Gastrocnemius medialis (tissue), 4 donors: Measurements from ENCODE around the gene COL6A5.

Experiments used
- POLR2A ChIP-seq, 2 donors: fragments of 450-650 bp; IDR thresholded peaks; one replicate each; pipeline ENCODE4 v1.6.1; 2017; ENCODE audit warnings: antibody characterized with exemption in 2 of 2, mild to moderate bottlenecking in 2 of 2, moderate library complexity in 2 of 2
- TF ChIP-seq, protein P1 (sequence below), 5 experiments: fragments of 450-650 bp in 3 of 5; fragments of 200-600 bp in 2 of 5; sonication (generic) in 2 of 5; IDR thresholded peaks in 4 of 5; conservative IDR thresholded peaks in 1 of 5; 1 replicate in 4 of 5; 2 replicates in 1 of 5; pipeline ENCODE4 v1.5.1; 2016 to 2019; ENCODE audit warnings: antibody characterized with exemption in 5 of 5, mild to moderate bottlenecking in 3 of 5, moderate library complexity in 3 of 5

DNA sequence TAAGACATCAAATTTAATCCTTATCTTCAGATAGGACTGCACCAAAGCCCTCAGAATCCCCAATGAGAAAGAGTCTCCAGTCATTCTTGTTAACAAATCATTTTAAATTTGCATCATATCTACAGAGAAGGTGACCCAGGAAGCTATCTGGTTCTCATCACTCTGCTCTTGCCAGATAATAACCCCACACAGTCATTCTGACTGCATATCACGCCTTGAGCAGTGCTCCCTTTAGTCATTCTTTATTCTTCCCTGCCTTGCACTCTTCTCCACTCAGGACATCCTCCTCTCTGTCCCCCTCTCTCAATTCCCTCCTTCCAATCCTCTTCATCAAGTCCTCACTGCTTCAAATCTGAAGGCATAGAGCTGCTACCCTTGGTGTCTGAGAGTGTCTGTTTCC, 87.8 kb downstream of the COL6A5 start:
- TF ChIP-seq, protein P1, sequence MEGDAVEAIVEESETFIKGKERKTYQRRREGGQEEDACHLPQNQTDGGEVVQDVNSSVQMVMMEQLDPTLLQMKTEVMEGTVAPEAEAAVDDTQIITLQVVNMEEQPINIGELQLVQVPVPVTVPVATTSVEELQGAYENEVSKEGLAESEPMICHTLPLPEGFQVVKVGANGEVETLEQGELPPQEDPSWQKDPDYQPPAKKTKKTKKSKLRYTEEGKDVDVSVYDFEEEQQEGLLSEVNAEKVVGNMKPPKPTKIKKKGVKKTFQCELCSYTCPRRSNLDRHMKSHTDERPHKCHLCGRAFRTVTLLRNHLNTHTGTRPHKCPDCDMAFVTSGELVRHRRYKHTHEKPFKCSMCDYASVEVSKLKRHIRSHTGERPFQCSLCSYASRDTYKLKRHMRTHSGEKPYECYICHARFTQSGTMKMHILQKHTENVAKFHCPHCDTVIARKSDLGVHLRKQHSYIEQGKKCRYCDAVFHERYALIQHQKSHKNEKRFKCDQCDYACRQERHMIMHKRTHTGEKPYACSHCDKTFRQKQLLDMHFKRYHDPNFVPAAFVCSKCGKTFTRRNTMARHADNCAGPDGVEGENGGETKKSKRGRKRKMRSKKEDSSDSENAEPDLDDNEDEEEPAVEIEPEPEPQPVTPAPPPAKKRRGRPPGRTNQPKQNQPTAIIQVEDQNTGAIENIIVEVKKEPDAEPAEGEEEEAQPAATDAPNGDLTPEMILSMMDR (IDR thresholded peaks at IDR 0.05 in 4 of 5, conservative IDR thresholded peaks at IDR 0.05 in 1 of 5), result no peak
- no peak for TF ChIP-seq POLR2A (IDR thresholded peaks at IDR 0.05)
